ENCODE data around the gene NUP214.

DNA sequence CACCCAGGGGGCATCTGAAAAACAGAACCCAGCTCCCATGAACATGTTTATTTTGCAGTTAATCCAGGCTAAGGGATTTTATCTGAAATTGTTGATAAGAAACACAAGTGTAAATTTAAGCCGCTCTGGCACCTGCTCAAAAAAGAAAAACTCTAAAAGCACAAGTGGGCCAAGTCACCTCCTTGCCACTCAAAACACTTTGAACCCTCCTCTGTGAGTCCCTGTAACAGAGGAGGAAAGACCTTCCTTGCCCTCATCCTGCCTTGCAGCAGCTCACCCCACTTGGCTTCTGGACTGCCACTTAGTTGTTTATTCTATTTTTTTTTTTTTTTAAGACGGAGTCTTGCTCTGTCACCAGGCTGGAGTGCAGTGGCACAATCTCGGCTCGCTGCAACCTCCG lies 111.4 kb downstream of the NUP214 start:
- TF ChIP-seq SUZ12 (IDR thresholded peaks at IDR 0.05; ENCODE audit: extremely low read depth, insufficient read depth, insufficient read length), result no peak
- no peak for TF ChIP-seq ZNF274 (IDR thresholded peaks at IDR 0.05; ENCODE audit: low read depth, low read length)
- TF ChIP-seq YY1 (IDR thresholded peaks at IDR 0.05; ENCODE audit: insufficient read depth, insufficient read length), result no peak
